AML-193 (cell line): ENCODE data around the gene CHN1.

Source experiments
- DNase-seq, 2 experiments: peaks; one replicate each; lab custom pipeline; 2025; lab: John Stamatoyannopoulos, UW

Gene CHN1

GRCh38 chr2:174971868-174972781 is 33.1 kb downstream of the CHN1 start:
- no peak for DNase-seq

GRCh38 chr2:174970092-174970491 is 35.1 kb downstream of the CHN1 start:
- no peak for DNase-seq

- DNase-seq, result no peak
Observed at GRCh38 chr2:174969091-174969734, 36.0 kb downstream of the CHN1 start.

GRCh38 chr2:174967691-174968260 is 37.4 kb downstream of the CHN1 start:
- no peak for DNase-seq

- DNase-seq, result no peak
Observed at GRCh38 chr2:174967086-174967485, 38.1 kb downstream of the CHN1 start.

GRCh38 chr2:174965992-174966744 is 39.0 kb downstream of the CHN1 start:
- no peak for DNase-seq

- no peak for DNase-seq
Observed at GRCh38 chr2:174965551-174965950, 39.6 kb downstream of the CHN1 start.

GRCh38 chr2:174964404-174964803 is 40.8 kb downstream of the CHN1 start:
- no peak for DNase-seq

- no peak for DNase-seq
Observed at GRCh38 chr2:174963437-174964400, 41.5 kb downstream of the CHN1 start.

- DNase-seq, result no peak
Observed at GRCh38 chr2:174959787-174960186, 45.4 kb downstream of the CHN1 start.

- DNase-seq, result no peak
Observed at GRCh38 chr2:174957050-174957449, 48.1 kb downstream of the CHN1 start.

- no peak for DNase-seq
Observed at GRCh38 chr2:174952607-174953006, 52.6 kb downstream of the CHN1 start.

- DNase-seq, result no peak
Observed at GRCh38 chr2:174951745-174952144, 53.4 kb downstream of the CHN1 start.

- no peak for DNase-seq
Observed at GRCh38 chr2:174949988-174950687, 55.0 kb downstream of the CHN1 start.

GRCh38 chr2:174945601-174946260 is 59.5 kb downstream of the CHN1 start:
- DNase-seq, result no peak

- no peak for DNase-seq
Observed at GRCh38 chr2:174939046-174939445, 66.1 kb downstream of the CHN1 start.

GRCh38 chr2:174931724-174932123 is 73.5 kb downstream of the CHN1 start:
- no peak for DNase-seq

GRCh38 chr2:174929786-174930185 is 75.4 kb downstream of the CHN1 start:
- DNase-seq, result no peak

GRCh38 chr2:174925046-174925784 is 80.0 kb downstream of the CHN1 start:
- no peak for DNase-seq
